IMR-90 (cell line): ENCODE results near the gene CTNS. TPM values are rescaled to one million over a fixed set of nuclear protein-coding genes. Genes with fewer than 3 reads are reported as not detected.

Experiments used
- ATAC-seq: fragments of 200-7000 bp; cut with Tn5 transposase; 2 replicates; pipeline ENCODE4 v1.9.1; 2020; ENCODE audit warnings: low read depth, mild to moderate bottlenecking, moderate library complexity
- BruUV-seq: library from RNA; stranded (reverse); fragments of 400-500 nt; replicated peaks from 2 replicates; lab custom pipeline; 2021; lab: Mats Ljungman, UMichigan
- CTCF ChIA-PET: fragments of 300-600 bp; formaldehyde crosslinking; extraction: SDS; loops from one replicate; lab custom pipeline; 2021; ENCODE audit warnings: antibody characterized with exemption; lab: Yijun Ruan, JAX
- POLR2A ChIA-PET: fragments of 300-600 bp; sonication (Branson Sonifier 250); formaldehyde crosslinking; loops from one replicate; lab custom pipeline; 2022; ENCODE audit warnings: antibody characterized with exemption; ENCODE audit not compliant: unreplicated experiment; lab: Charles Lee
- DNase-seq: peaks from one replicate; pipeline ENCODE4 v3.0.0; 2013
- H2AFZ ChIP-seq: replicated peaks from 2 replicates; pipeline ENCODE3; 2013; ENCODE audit warnings: low read length, mild to moderate bottlenecking; ENCODE audit not compliant: poor library complexity
- H2AK5ac ChIP-seq: 2 replicates; pipeline ENCODE4 v1.6.1; 2013; ENCODE audit warnings: low read depth, low read length, inconsistent platforms
- H2AK9ac ChIP-seq: replicated peaks from 2 replicates; pipeline ENCODE3; 2013; ENCODE audit warnings: mild to moderate bottlenecking, low read depth, low read length, moderate library complexity; ENCODE audit not compliant: poor library complexity
- H2BK120ac ChIP-seq: 2 replicates; pipeline ENCODE4 v1.6.1; 2013; ENCODE audit warnings: low read depth, low read length, inconsistent platforms
- H2BK15ac ChIP-seq: 3 replicates; pipeline ENCODE4 v1.6.1; 2013; ENCODE audit warnings: low read depth, low read length, inconsistent platforms
- H2BK20ac ChIP-seq: 2 replicates; pipeline ENCODE4 v1.6.1; 2013; ENCODE audit warnings: low read depth, mild to moderate bottlenecking, inconsistent platforms, low read length, moderate library complexity
- H2BK5ac ChIP-seq: 2 replicates; pipeline ENCODE4 v1.6.1; 2013; ENCODE audit warnings: mild to moderate bottlenecking, low read depth, low read length, inconsistent platforms; ENCODE audit not compliant: poor library complexity, severe bottlenecking
- H3K14ac ChIP-seq: replicated peaks from 2 replicates; pipeline ENCODE4 v1.6.1; 2013; ENCODE audit warnings: low read depth, low read length, inconsistent platforms
- H3K18ac ChIP-seq: 2 replicates; pipeline ENCODE4 v1.6.1; 2013; ENCODE audit warnings: low read depth, low read length, control low read depth
- H3K23ac ChIP-seq: 2 replicates; pipeline ENCODE4 v1.6.1; 2013; ENCODE audit warnings: low read depth, low read length, inconsistent platforms
- H3K27ac ChIP-seq: 2 replicates; pipeline ENCODE4 v1.5.1; 2013; ENCODE audit warnings: mild to moderate bottlenecking, control low read depth, low read length; ENCODE audit not compliant: insufficient read depth
- H3K27me3 ChIP-seq: 2 replicates; pipeline ENCODE4 v1.6.1; 2013; ENCODE audit warnings: low read length; ENCODE audit not compliant: control insufficient read depth, insufficient read depth
- H3K36me3 ChIP-seq: 2 replicates; pipeline ENCODE4 v1.6.1; 2013; ENCODE audit warnings: low read length, mixed read lengths; ENCODE audit not compliant: control insufficient read depth, insufficient read depth
- H3K4ac ChIP-seq: 2 replicates; pipeline ENCODE4 v1.6.1; 2013; ENCODE audit warnings: low read depth, low read length, inconsistent platforms
- H3K4me1 ChIP-seq: 2 replicates; pipeline ENCODE4 v1.6.1; 2013; ENCODE audit warnings: low read length, mixed read lengths; ENCODE audit not compliant: control insufficient read depth, insufficient read depth
- H3K4me2 ChIP-seq: 2 replicates; pipeline ENCODE4 v1.6.1; 2013; ENCODE audit warnings: low read depth, mild to moderate bottlenecking, control low read depth, low read length, moderate library complexity
- H3K4me3 ChIP-seq: 2 replicates; pipeline ENCODE4 v1.5.1; 2013; ENCODE audit warnings: low read depth, mild to moderate bottlenecking, control low read depth, low read length, moderate library complexity; ENCODE audit not compliant: insufficient read depth
- H3K56ac ChIP-seq: 2 replicates; pipeline ENCODE4 v1.6.1; 2013; ENCODE audit warnings: low read length, inconsistent platforms; ENCODE audit not compliant: insufficient read depth; ENCODE audit errors: extremely low read depth
- H3K79me1 ChIP-seq, 2 experiments: 2 replicates each; pipeline ENCODE4 v1.6.1; 2013; ENCODE audit warnings: low read length in 2 of 2, inconsistent platforms in 1 of 2, low read depth in 1 of 2
- H3K9ac ChIP-seq: 2 replicates; pipeline ENCODE4 v1.6.1; 2013; ENCODE audit warnings: low read depth, low read length, control low read depth
- H3K9me1 ChIP-seq: 2 replicates; pipeline ENCODE4 v1.6.1; 2013; ENCODE audit warnings: low read length, inconsistent platforms; ENCODE audit not compliant: insufficient read depth
- H3K9me3 ChIP-seq: 2 replicates; pipeline ENCODE4 v1.6.1; 2013; ENCODE audit warnings: low read length; ENCODE audit not compliant: control insufficient read depth, insufficient read depth
- H4K20me1 ChIP-seq: 2 replicates; pipeline ENCODE4 v1.6.1; 2013; ENCODE audit warnings: low read length, inconsistent platforms; ENCODE audit not compliant: insufficient read depth
- H4K5ac ChIP-seq: 2 replicates; pipeline ENCODE4 v1.6.1; 2013; ENCODE audit warnings: mild to moderate bottlenecking, low read depth, low read length, control low read depth
- H4K8ac ChIP-seq, 2 experiments: 2 replicates each; pipeline ENCODE4 v1.6.1; 2013; ENCODE audit warnings: low read depth in 2 of 2, low read length in 2 of 2, control low read depth in 1 of 2, inconsistent platforms in 1 of 2
- H4K91ac ChIP-seq: 2 replicates; pipeline ENCODE4 v1.6.1; 2013; ENCODE audit warnings: low read depth, low read length, inconsistent platforms; ENCODE audit not compliant: insufficient read depth
- BHLHE40 ChIP-seq: fragments of 150-350 bp; IDR thresholded peaks from 2 replicates; pipeline ENCODE4 v1.6.1; 2016; ENCODE audit warnings: mild to moderate bottlenecking, low read depth, low read length
- CHD1 ChIP-seq: IDR thresholded peaks from 2 replicates; pipeline ENCODE4 v1.6.1; 2012; ENCODE audit warnings: low read depth, low read length, improper control_type of control experiment
- FOS ChIP-seq: fragments of 150-350 bp; IDR thresholded peaks from 2 replicates; pipeline ENCODE4 v1.6.1; 2016; ENCODE audit warnings: low read depth, low read length
- MAFK ChIP-seq: IDR thresholded peaks from 2 replicates; pipeline ENCODE4 v1.6.1; 2012; ENCODE audit warnings: low read depth, low read length, improper control_type of control experiment
- MXI1 ChIP-seq: IDR thresholded peaks from 2 replicates; pipeline ENCODE4 v1.6.1; 2012; ENCODE audit warnings: low read depth, mild to moderate bottlenecking, low read length, moderate library complexity, borderline replicate concordance
- NFE2L2 ChIP-seq: fragments of 150-350 bp; IDR thresholded peaks from 2 replicates; pipeline ENCODE4 v1.6.1; 2016; ENCODE audit warnings: low read depth, mild to moderate bottlenecking, low read length
- POLR2A ChIP-seq: IDR thresholded peaks from 2 replicates; pipeline ENCODE4 v1.6.1; 2012; ENCODE audit warnings: mild to moderate bottlenecking, low read depth, low read length
- RAD21 ChIP-seq: IDR thresholded peaks from 2 replicates; pipeline ENCODE4 v1.6.1; 2012; ENCODE audit warnings: low read length, improper control_type of control experiment
- RCOR1 ChIP-seq: IDR thresholded peaks from 2 replicates; pipeline ENCODE4 v1.6.1; 2012; ENCODE audit warnings: mild to moderate bottlenecking, low read length, improper control_type of control experiment; ENCODE audit not compliant: insufficient replicate concordance
- RFX5 ChIP-seq: IDR thresholded peaks from 2 replicates; pipeline ENCODE4 v1.8.0; 2012; ENCODE audit warnings: low read depth, mild to moderate bottlenecking, low read length, moderate library complexity
- SMC3 ChIP-seq: fragments of 150-350 bp; IDR thresholded peaks from 2 replicates; pipeline ENCODE4 v1.6.1; 2016; ENCODE audit warnings: low read depth, mild to moderate bottlenecking, antibody characterized with exemption, low read length, moderate library complexity
- WGBS, 2 experiments: methylation state at CpG; one replicate each; pipeline versions ENCODE4 v1.1.5 to v1.1.7; 2013; ENCODE audit warnings: missing lambda C conversion rate in 2 of 2; ENCODE audit not compliant: insufficient read length in 1 of 2; ENCODE audit errors: extremely low coverage in 2 of 2; 5-methylcytosine and 5-hydroxymethylcytosine counted together
- dilution Hi-C: fragments of 300-500 bp; cut with HindIII; formaldehyde crosslinking; loops from one replicate; pipeline ENCODE4 v1.14.3; 2018; ENCODE audit warnings: low sequenced_read_pairs; ENCODE audit not compliant: unreplicated experiment
- in situ Hi-C: fragments of 300-500 bp; cut with MboI; formaldehyde crosslinking; loops from 3 replicates; pipeline ENCODE4 v1.14.3; 2019; ENCODE audit warnings: low sequenced_read_pairs, inconsistent platforms, mixed read lengths
- intact Hi-C: fragments of 100-400 bp; cut with micrococcal nuclease; formaldehyde crosslinking; loops from 2 replicates; pipeline ENCODE4 v1.10.0; 2022
- polyA plus RNA-seq, 3 experiments: library from polyadenylated mRNA; depleted of rRNA; stranded (reverse); fragments of >200 nt; gene quantifications; 2 replicates each; pipeline ENCODE4 v1.2.3, GENCODE V29; 2012; ENCODE audit warnings: low replicate concordance in 1 of 3
- total RNA-seq: library from RNA; depleted of rRNA; stranded (reverse); fragments of >200 nt; gene quantifications from 2 replicates; pipeline ENCODE4 v1.2.3, GENCODE V29; 2012

CTNS gene
- total and polyA plus RNA-seq, 2 of the 4 experiments (the other 2 are of a cell fraction): 4.7 to 5.3 TPM

GRCh38 chr17:3685174-3685573, 48.6 kb downstream of the CTNS start:
- Histone ChIP-seq H3K9ac (no peak overlapping the region), H2BK20ac (no peak overlapping the region), H3K4me2 (no peak overlapping the region), H2BK120ac (no peak overlapping the region), H4K5ac (no peak overlapping the region), H3K23ac (no peak overlapping the region), H3K4ac (no peak overlapping the region), H2BK15ac (no peak overlapping the region), H3K14ac (no peak overlapping the region), H4K91ac (no peak overlapping the region), H2AK9ac (no peak overlapping the region), H2AFZ (no peak overlapping the region), H3K36me3 (no peaks in the 10 kb centered on the region), H3K56ac (no peak overlapping the region), H3K18ac (no peak overlapping the region), H4K20me1 (no peaks in the 10 kb centered on the region), H3K9me3 (no peaks in the 10 kb centered on the region), H3K27ac (no peak overlapping the region), H3K27me3 (peaks cover 11% of the 10 kb centered on the region), H2BK5ac (no peak overlapping the region), H3K4me1 (no peaks in the 10 kb centered on the region), H4K8ac (no peak overlapping the region), H2AK5ac (no peak overlapping the region), H3K4me3 (no peak overlapping the region), H3K9me1 (no peaks in the 10 kb centered on the region), H3K79me1 (no peaks in the 10 kb centered on the region)
- dilution Hi-C loops: no loop called here
- CTCF ChIA-PET: no interaction called here
- BruUV-seq: no TSS peak
- ATAC-seq (no peak), DNase-seq (no peak)
- TF ChIP-seq SMC3 (no peak), BHLHE40 (no peak), CHD1 (no peak), RAD21 (no peak), RFX5 (no peak), FOS (no peak), NFE2L2 (no peak), MAFK (no peak), RCOR1 (no peak), POLR2A (no peak), MXI1 (no peak)
- intact Hi-C loops: no loop called here
- POLR2A ChIA-PET: no interaction called here
- in situ Hi-C loops: no loop called here
- 39% methylated on average over 2 of the region's 13 CpGs; no CpG with 5 or more reads in 1 of the 2 experiments for WGBS, 2 experiments
